H1 (cell line): Measurements from ENCODE around the gene HSD17B3. TPM values are rescaled to one million over a fixed set of nuclear protein-coding genes. Genes with fewer than 3 reads are reported as not detected.

Experiments used
- CTCF ChIA-PET: fragments of 300-600 bp; sonication (Branson Sonifier 250); formaldehyde crosslinking; loops from one replicate; lab custom pipeline; 2021; ENCODE audit not compliant: partially characterized antibody; lab: Charles Lee
- POLR2A ChIA-PET: fragments of 300-600 bp; sonication (Branson Sonifier 250); formaldehyde crosslinking; loops from one replicate; lab custom pipeline; 2021; ENCODE audit warnings: inconsistent platforms; ENCODE audit not compliant: partially characterized antibody; lab: Charles Lee
- DNase-seq, 2 experiments: peaks; one replicate each; pipeline versions ENCODE4 v3.0.0 to v3.0.0-alpha.2; 2010 to 2022; ENCODE audit warnings: low spot score in 2 of 2, low read depth in 1 of 2, mixed read lengths in 1 of 2
- FAIRE-seq: peaks from 2 replicates; lab custom pipeline; 2011; peaks lifted over from hg19 to GRCh38; lab: Jason Lieb, UNC
- H2AFZ ChIP-seq: 2 replicates; pipeline ENCODE4 v1.8.1; 2012; ENCODE audit warnings: low read length, inconsistent platforms
- H2AK5ac ChIP-seq: 2 replicates; pipeline ENCODE4 v1.6.1; 2013; ENCODE audit warnings: low read depth, low read length
- H2BK120ac ChIP-seq: replicated peaks from 2 replicates; pipeline ENCODE3; 2013; ENCODE audit warnings: low read depth, low read length, inconsistent platforms
- H2BK12ac ChIP-seq: 2 replicates; pipeline ENCODE4 v1.6.1; 2013; ENCODE audit warnings: low read depth, low read length
- H2BK15ac ChIP-seq: 2 replicates; pipeline ENCODE4 v1.6.1; 2013; ENCODE audit warnings: low read length
- H2BK20ac ChIP-seq: 2 replicates; pipeline ENCODE4 v1.6.1; 2013; ENCODE audit warnings: low read length
- H2BK5ac ChIP-seq: 2 replicates; pipeline ENCODE4 v1.6.1; 2013; ENCODE audit warnings: low read depth, low read length
- H3K14ac ChIP-seq: 2 replicates; pipeline ENCODE4 v1.6.1; 2013; ENCODE audit warnings: inconsistent platforms; ENCODE audit not compliant: insufficient read length
- H3K18ac ChIP-seq: 2 replicates; pipeline ENCODE4 v1.6.1; 2013; ENCODE audit warnings: low read length; ENCODE audit errors: extremely low read depth
- H3K23ac ChIP-seq: 2 replicates; pipeline ENCODE4 v1.6.1; 2013; ENCODE audit warnings: inconsistent platforms; ENCODE audit not compliant: insufficient read length
- H3K23me2 ChIP-seq: 2 replicates; pipeline ENCODE4 v1.6.1; 2013; ENCODE audit warnings: low read depth, low read length
- H3K27ac ChIP-seq: 2 replicates; pipeline ENCODE4 v1.6.1; 2011; ENCODE audit warnings: low read depth, low read length, inconsistent platforms
- H3K27me3 ChIP-seq, 4 experiments: replicated peaks in 1 of 4; 1 replicate in 1 of 4; 2 replicates in 3 of 4; pipeline versions ENCODE4 v1.6.1 to v1.8.1; 2011 to 2013; ENCODE audit warnings: low read length in 3 of 4, mild to moderate bottlenecking in 3 of 4, inconsistent platforms in 2 of 4, mixed read lengths in 2 of 4, moderate library complexity in 1 of 4; ENCODE audit not compliant: control insufficient read depth in 3 of 4, insufficient read depth in 3 of 4; ENCODE audit errors: extremely low read depth in 1 of 4
- H3K36me3 ChIP-seq, 4 experiments: 2 replicates each; pipeline versions ENCODE4 v1.6.1 to v1.8.1; 2011 to 2013; ENCODE audit warnings: mild to moderate bottlenecking in 4 of 4, low read length in 3 of 4, moderate library complexity in 2 of 4, control low read depth in 1 of 4, inconsistent platforms in 1 of 4; ENCODE audit not compliant: insufficient read depth in 4 of 4, control insufficient read depth in 2 of 4
- H3K4ac ChIP-seq: replicated peaks from 2 replicates; pipeline ENCODE3; 2013; ENCODE audit warnings: low read length, low read depth, mixed read lengths, inconsistent platforms; ENCODE audit not compliant: insufficient read length
- H3K4me1 ChIP-seq, 4 experiments: replicated peaks in 1 of 4; 1 replicate in 1 of 4; 2 replicates in 3 of 4; pipeline versions ENCODE4 v1.6.1 to v1.8.1; 2011 to 2013; ENCODE audit warnings: low read length in 3 of 4, inconsistent platforms in 2 of 4, mixed read lengths in 1 of 4; ENCODE audit not compliant: insufficient read depth in 4 of 4, control insufficient read depth in 3 of 4
- H3K4me2 ChIP-seq, 2 experiments: 2 replicates each; pipeline versions ENCODE4 v1.6.1 to v1.8.1; 2011 to 2013; ENCODE audit warnings: low read depth in 2 of 2, low read length in 2 of 2, control low read depth in 1 of 2, inconsistent platforms in 1 of 2, mild to moderate bottlenecking in 1 of 2; ENCODE audit not compliant: insufficient read depth in 1 of 2
- H3K4me3 ChIP-seq, 4 experiments: fragments of 200-600, 300-600 bp in 1 of 4; sonication (generic), shearing (Covaris generic), sonication (Bioruptor Twin) in 1 of 4; 2 replicates each; pipeline versions ENCODE4 v1.5.1 to v1.8.1; 2011 to 2016; ENCODE audit warnings: low read length in 4 of 4, low read depth in 3 of 4, control low read depth in 2 of 4, inconsistent platforms in 2 of 4, mild to moderate bottlenecking in 2 of 4, mixed read lengths in 1 of 4, moderate library complexity in 1 of 4; ENCODE audit not compliant: insufficient read depth in 2 of 4; ENCODE audit errors: extremely low read depth in 1 of 4
- H3K56ac ChIP-seq: replicated peaks from 2 replicates; pipeline ENCODE3; 2013; ENCODE audit warnings: low read depth, mild to moderate bottlenecking, mixed read lengths, low read length, inconsistent platforms; ENCODE audit not compliant: insufficient read length
- H3K79me1 ChIP-seq: 2 replicates; pipeline ENCODE4 v1.6.1; 2013; ENCODE audit warnings: low read depth, low read length, control low read depth
- H3K79me2 ChIP-seq, 2 experiments: 2 replicates each; pipeline versions ENCODE4 v1.6.1 to v1.8.1; 2012 to 2013; ENCODE audit warnings: low read length in 2 of 2, mild to moderate bottlenecking in 2 of 2, inconsistent platforms in 1 of 2; ENCODE audit not compliant: insufficient read depth in 2 of 2, control insufficient read depth in 1 of 2
- H3K9ac ChIP-seq, 4 experiments: replicated peaks in 1 of 4; 1 replicate in 1 of 4; 2 replicates in 3 of 4; pipeline versions ENCODE4 v1.6.1 to v1.8.1; 2011 to 2013; ENCODE audit warnings: low read depth in 3 of 4, low read length in 3 of 4, control low read depth in 2 of 4, mild to moderate bottlenecking in 2 of 4, moderate library complexity in 2 of 4, inconsistent platforms in 1 of 4; ENCODE audit errors: extremely low read depth in 1 of 4
- H3K9me3 ChIP-seq, 2 experiments: 2 replicates each; pipeline versions ENCODE4 v1.6.1 to v1.8.1; 2012 to 2013; ENCODE audit warnings: mild to moderate bottlenecking in 2 of 2, moderate library complexity in 2 of 2, control low read depth in 1 of 2, inconsistent platforms in 1 of 2, low read depth in 1 of 2, low read length in 1 of 2, mixed read lengths in 1 of 2; ENCODE audit not compliant: insufficient read depth in 2 of 2
- H4K20me1 ChIP-seq, 2 experiments: replicated peaks in 1 of 2; 2 replicates each; pipeline versions ENCODE3 to v1.8.1; 2011 to 2013; ENCODE audit warnings: inconsistent platforms in 2 of 2, low read length in 2 of 2, mild to moderate bottlenecking in 1 of 2; ENCODE audit not compliant: insufficient read depth in 2 of 2, control insufficient read depth in 1 of 2
- H4K5ac ChIP-seq: 2 replicates; pipeline ENCODE4 v1.6.1; 2013; ENCODE audit warnings: low read length, low read depth, mixed read lengths, inconsistent platforms; ENCODE audit not compliant: insufficient read length
- H4K8ac ChIP-seq: 2 replicates; pipeline ENCODE4 v1.8.0; 2013; ENCODE audit warnings: mild to moderate bottlenecking, moderate library complexity, low read length, inconsistent platforms; ENCODE audit not compliant: insufficient read depth; ENCODE audit errors: extremely low read depth
- H4K91ac ChIP-seq: replicated peaks from 2 replicates; pipeline ENCODE3; 2013; ENCODE audit warnings: low read length, mixed read lengths, inconsistent platforms; ENCODE audit not compliant: insufficient read length
- CTBP2 ChIP-seq: IDR thresholded peaks from 2 replicates; pipeline ENCODE4 v1.7.0; 2011; ENCODE audit warnings: borderline replicate concordance, mild to moderate bottlenecking, moderate library complexity, mixed read lengths, low read length; ENCODE audit not compliant: insufficient read depth, insufficient read length
- EGR1 ChIP-seq: IDR thresholded peaks from 2 replicates; pipeline ENCODE4 v1.6.1; 2011; ENCODE audit warnings: low read depth, low read length, borderline replicate concordance
- HDAC2 ChIP-seq, 2 experiments: fragments of 300-600 bp in 1 of 2; sonication (generic) in 1 of 2; IDR thresholded peaks; 2 replicates each; pipeline ENCODE4 v1.6.1; 2011 to 2012; ENCODE audit warnings: low read depth in 2 of 2, low read length in 2 of 2, mild to moderate bottlenecking in 2 of 2, moderate library complexity in 2 of 2, borderline replicate concordance in 1 of 2, inconsistent platforms in 1 of 2
- JUND ChIP-seq: IDR thresholded peaks from 2 replicates; pipeline ENCODE4 v1.6.1; 2011; ENCODE audit warnings: mild to moderate bottlenecking, improper control_type of control experiment, low read length
- KDM4A ChIP-seq: IDR thresholded peaks from one replicate; pipeline ENCODE4 v1.7.1; 2012; ENCODE audit warnings: low read depth, mild to moderate bottlenecking, moderate library complexity, low read length, inconsistent platforms; ENCODE audit not compliant: severe bottlenecking
- NANOG ChIP-seq: IDR thresholded peaks from 2 replicates; pipeline ENCODE4 v1.6.1; 2011; ENCODE audit warnings: low read length, low read depth, mild to moderate bottlenecking, inconsistent platforms; ENCODE audit not compliant: insufficient read depth, poor library complexity, severe bottlenecking
- PHF8 ChIP-seq: fragments of 200-600 bp; sonication (generic); conservative IDR thresholded peaks from 2 replicates; pipeline ENCODE4 v1.7.1; 2012; ENCODE audit warnings: low read depth, mild to moderate bottlenecking, inconsistent platforms, low read length, moderate library complexity
- POLR2AphosphoS5 ChIP-seq: IDR thresholded peaks from 2 replicates; pipeline ENCODE4 v1.6.1; 2011; ENCODE audit warnings: low read depth, low read length
- POU5F1 ChIP-seq: IDR thresholded peaks from 2 replicates; pipeline ENCODE4 v1.6.1; 2011; ENCODE audit warnings: low read depth, mild to moderate bottlenecking, low read length, moderate library complexity
- SIRT6 ChIP-seq: IDR thresholded peaks from one replicate; pipeline ENCODE4 v1.7.1; 2012; ENCODE audit warnings: low read length, inconsistent platforms
- SIX5 ChIP-seq: IDR thresholded peaks from 2 replicates; pipeline ENCODE4 v1.6.1; 2011; ENCODE audit warnings: mild to moderate bottlenecking, low read depth, low read length
- TEAD4 ChIP-seq: IDR thresholded peaks from 2 replicates; pipeline ENCODE4 v1.6.1; 2012; ENCODE audit warnings: low read depth, low read length, inconsistent platforms, mixed read lengths
- WGBS, 2 experiments: shearing (Covaris generic) in 1 of 2; methylation state at CpG; one replicate each; pipeline versions ENCODE4 v1.1.6 to v1.1.7; 2013 to 2015; ENCODE audit warnings: low lambda C conversion rate in 2 of 2, mixed read lengths in 2 of 2, inconsistent platforms in 1 of 2, low coverage in 1 of 2, missing lambda C conversion rate in 1 of 2; ENCODE audit not compliant: insufficient replicate concordance in 2 of 2, insufficient coverage in 1 of 2, insufficient read length in 1 of 2; ENCODE audit errors: extremely low coverage in 1 of 2, missing lambda C conversion rate in 1 of 2; 5-methylcytosine and 5-hydroxymethylcytosine counted together
- polyA plus RNA-seq, 7 experiments: library from polyadenylated mRNA; depleted of rRNA in 3 of 7; stranded (reverse) in 5 of 7; unstranded in 2 of 7; fragments of >200 nt in 5 of 7; fragments of 200-250 nt in 2 of 7; gene quantifications; 1 replicate in 5 of 7; 2 replicates in 1 of 7; 4 replicates in 1 of 7; pipeline versions ENCODE4 v1.2.1 to v1.2.3, GENCODE V29; 2011 to 2013; ENCODE audit warnings: missing spikeins in 2 of 7, mixed read lengths in 2 of 7
- total RNA-seq: library from RNA; stranded (reverse); fragmentation: NEBNext Ultra II Directional; extraction: Animal tissue kit (Norgen Biotek cat#: 25700); gene quantifications from 2 replicates; pipeline ENCODE4 v1.2.1, GENCODE V29; 2021
- TF ChIP-seq, protein P1 (sequence below): IDR thresholded peaks from 2 replicates; pipeline ENCODE4 v1.6.1; 2012; ENCODE audit warnings: inconsistent platforms

The HSD17B3 gene
- total and polyA plus RNA-seq, 2 of the 8 experiments (the other 6 are each of a cell fraction or from before 2014, with no cell fraction given): not detected

DNA sequence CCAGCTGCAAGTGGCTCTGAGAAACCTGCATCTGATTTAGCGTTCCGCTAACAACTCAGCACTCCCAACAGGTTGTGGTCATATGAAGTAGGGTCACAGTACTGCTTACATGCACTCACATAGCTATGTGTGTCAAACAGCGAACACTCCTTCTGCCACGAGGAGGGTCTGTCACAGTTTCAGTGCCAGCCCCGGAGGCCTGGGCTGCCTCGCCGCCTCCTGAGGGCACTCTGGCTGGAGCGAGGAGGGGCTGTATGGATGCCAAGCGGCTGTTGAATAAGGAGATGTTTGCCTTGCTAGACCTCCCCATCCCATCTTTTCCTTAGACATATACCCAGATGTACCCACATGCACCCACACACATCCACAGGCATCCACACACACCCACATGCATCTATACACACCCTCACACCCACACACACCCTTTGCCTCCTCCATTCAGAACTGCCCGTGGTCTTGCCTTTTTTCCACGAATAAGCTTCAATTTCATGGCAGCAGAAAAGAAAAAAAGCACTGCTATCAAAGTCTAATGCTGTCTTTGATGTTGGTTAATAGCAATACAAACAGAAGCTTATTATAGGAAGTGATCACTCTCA lies 95.7 kb downstream of the HSD17B3 start:
- H4K8ac ChIP-seq: no peak overlapping the region
- H3K14ac ChIP-seq: no peak overlapping the region
- no peak overlapping the region for H3K4me3 ChIP-seq
- DNase-seq (no peak), FAIRE-seq (no peak)
- no peaks in the 10 kb centered on the region; a peak in 1 of 4 replicates for H3K9me3 ChIP-seq
- no peaks in the 10 kb centered on the region for H3K79me1 ChIP-seq
- H2BK15ac ChIP-seq: no peak overlapping the region
- H2AFZ ChIP-seq: no peak overlapping the region
- peaks cover 0 to 4% (median under 1%) of the 10 kb centered on the region in 4 experiments; a peak in 2 of 7 replicates for H3K27me3 ChIP-seq
- ChIA-PET CTCF (interaction anchor here (1.3 to 3.5 kb wide), 4 partner anchors 9 to 134 kb away, joined by 3 to 13 read pairs (median 4); no protein-coding TSS in a partner anchor), POLR2A (no interaction called here)
- peaks cover 0 to 4% (median 0%) of the 10 kb centered on the region in 4 experiments; a peak in 1 of 7 replicates for H3K4me1 ChIP-seq
- no peak overlapping the region for H3K9ac ChIP-seq
- WGBS, 2 experiments: 95% methylated on average over 11 of the region's 11 CpGs; no CpG with 5 or more reads in 1 of the 2 experiments
- no peak overlapping the region for H2AK5ac ChIP-seq
- H2BK120ac ChIP-seq: no peak overlapping the region
- no peak overlapping the region for H4K5ac ChIP-seq
- H3K4ac ChIP-seq: no peak overlapping the region
- H3K79me2 ChIP-seq: no peaks in the 10 kb centered on the region
- no peak overlapping the region for H3K18ac ChIP-seq
- no peak overlapping the region for H2BK20ac ChIP-seq
- no peaks in the 10 kb centered on the region; the same call in 1 of the 2 replicates for H3K23me2 ChIP-seq
- no peak overlapping the region for H3K4me2 ChIP-seq
- H4K20me1 ChIP-seq: no peaks in the 10 kb centered on the region
- TF ChIP-seq NANOG: no peak
- no peak for TF ChIP-seq EGR1
- no peak for TF ChIP-seq PHF8
- TF ChIP-seq SIX5: no peak
- no peak for TF ChIP-seq KDM4A
- no peak for TF ChIP-seq TEAD4
- TF ChIP-seq JUND: no peak
- TF ChIP-seq HDAC2 (IDR thresholded peaks at IDR 0.05; ENCODE audit: borderline replicate concordance in 1 of 2, low read depth in 2 of 2, low read length in 2 of 2): no peak
- TF ChIP-seq, protein P1, sequence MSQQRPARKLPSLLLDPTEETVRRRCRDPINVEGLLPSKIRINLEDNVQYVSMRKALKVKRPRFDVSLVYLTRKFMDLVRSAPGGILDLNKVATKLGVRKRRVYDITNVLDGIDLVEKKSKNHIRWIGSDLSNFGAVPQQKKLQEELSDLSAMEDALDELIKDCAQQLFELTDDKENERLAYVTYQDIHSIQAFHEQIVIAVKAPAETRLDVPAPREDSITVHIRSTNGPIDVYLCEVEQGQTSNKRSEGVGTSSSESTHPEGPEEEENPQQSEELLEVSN: no peak
- TF ChIP-seq POU5F1: no peak
- no peak for TF ChIP-seq SIRT6
- TF ChIP-seq POLR2AphosphoS5: no peak
- no peak for TF ChIP-seq CTBP2
- H2BK5ac ChIP-seq: no peak overlapping the region
- H3K56ac ChIP-seq: no peak overlapping the region
- no peak overlapping the region for H2BK12ac ChIP-seq
- no peak overlapping the region for H3K23ac ChIP-seq
- H3K27ac ChIP-seq: no peak overlapping the region
- no peaks in the 10 kb centered on the region for H3K36me3 ChIP-seq
- H4K91ac ChIP-seq: no peak overlapping the region
